ENCODE results near the gene ARRB2. TPM values are rescaled to one million over a fixed set of nuclear protein-coding genes. Genes with fewer than 3 reads are reported as not detected.

Gene ARRB2
- total RNA-seq, 4 donors from 2014 or later, result 5.5 to 11.8 (median 7.8) TPM

DNA sequence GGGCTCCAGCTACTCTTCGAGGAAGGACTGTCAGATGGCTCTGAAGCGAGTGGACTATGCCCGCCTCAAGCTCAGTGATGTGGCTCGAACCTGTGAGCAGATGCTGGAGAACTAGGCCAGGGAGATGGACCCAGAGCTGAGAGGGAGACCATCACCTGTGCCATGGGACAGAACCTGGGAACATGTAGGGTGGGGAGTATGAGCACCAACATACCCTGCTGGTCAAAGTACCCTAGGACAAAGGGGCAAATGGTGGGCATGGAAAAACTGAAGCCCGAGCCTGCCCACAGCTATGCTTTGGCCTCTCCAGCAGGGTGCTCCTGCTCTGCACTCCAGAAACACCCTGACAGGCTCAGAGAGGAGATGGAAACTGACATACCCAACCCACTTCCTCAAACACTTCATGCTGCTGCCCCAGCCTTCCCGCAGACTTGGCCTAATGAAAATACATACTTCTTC, 22.7 kb downstream of the ARRB2 start:
- Histone ChIP-seq H3K9me3 (no peaks in the 10 kb centered on the region), H3K27me3 (peaks cover under 1 to 5% (median 2%) of the 10 kb centered on the region in 3 donors), H3K27ac (no peak overlapping the region), H3K36me3 (peaks cover 0 to 9% of the 10 kb centered on the region in 2 donors), H3K4me1 (peaks cover 0 to 12% of the 10 kb centered on the region in 2 donors), H3K4me3 (no peak overlapping the region)
- TF ChIP-seq, protein P1, sequence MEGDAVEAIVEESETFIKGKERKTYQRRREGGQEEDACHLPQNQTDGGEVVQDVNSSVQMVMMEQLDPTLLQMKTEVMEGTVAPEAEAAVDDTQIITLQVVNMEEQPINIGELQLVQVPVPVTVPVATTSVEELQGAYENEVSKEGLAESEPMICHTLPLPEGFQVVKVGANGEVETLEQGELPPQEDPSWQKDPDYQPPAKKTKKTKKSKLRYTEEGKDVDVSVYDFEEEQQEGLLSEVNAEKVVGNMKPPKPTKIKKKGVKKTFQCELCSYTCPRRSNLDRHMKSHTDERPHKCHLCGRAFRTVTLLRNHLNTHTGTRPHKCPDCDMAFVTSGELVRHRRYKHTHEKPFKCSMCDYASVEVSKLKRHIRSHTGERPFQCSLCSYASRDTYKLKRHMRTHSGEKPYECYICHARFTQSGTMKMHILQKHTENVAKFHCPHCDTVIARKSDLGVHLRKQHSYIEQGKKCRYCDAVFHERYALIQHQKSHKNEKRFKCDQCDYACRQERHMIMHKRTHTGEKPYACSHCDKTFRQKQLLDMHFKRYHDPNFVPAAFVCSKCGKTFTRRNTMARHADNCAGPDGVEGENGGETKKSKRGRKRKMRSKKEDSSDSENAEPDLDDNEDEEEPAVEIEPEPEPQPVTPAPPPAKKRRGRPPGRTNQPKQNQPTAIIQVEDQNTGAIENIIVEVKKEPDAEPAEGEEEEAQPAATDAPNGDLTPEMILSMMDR (IDR thresholded peaks at IDR 0.05 in 4 of 5, conservative IDR thresholded peaks at IDR 0.05 in 1 of 5), result no peak
- no peak for TF ChIP-seq POLR2A (IDR thresholded peaks at IDR 0.05)
- in situ Hi-C loops (cut with MboI; ENCODE audit: low sequenced_read_pairs in 4 of 4) (loop anchor here in 1 of 4 donors (10.0 kb wide), 1 partner anchor 52 kb away; the partner anchor contains the start of genes GLTPD2 and VMO1), intact Hi-C loops (cut with DNase I; ENCODE audit: low total_unique reads) (no loop called here)
- ATAC-seq (no peak), DNase-seq (no peak)

DNA sequence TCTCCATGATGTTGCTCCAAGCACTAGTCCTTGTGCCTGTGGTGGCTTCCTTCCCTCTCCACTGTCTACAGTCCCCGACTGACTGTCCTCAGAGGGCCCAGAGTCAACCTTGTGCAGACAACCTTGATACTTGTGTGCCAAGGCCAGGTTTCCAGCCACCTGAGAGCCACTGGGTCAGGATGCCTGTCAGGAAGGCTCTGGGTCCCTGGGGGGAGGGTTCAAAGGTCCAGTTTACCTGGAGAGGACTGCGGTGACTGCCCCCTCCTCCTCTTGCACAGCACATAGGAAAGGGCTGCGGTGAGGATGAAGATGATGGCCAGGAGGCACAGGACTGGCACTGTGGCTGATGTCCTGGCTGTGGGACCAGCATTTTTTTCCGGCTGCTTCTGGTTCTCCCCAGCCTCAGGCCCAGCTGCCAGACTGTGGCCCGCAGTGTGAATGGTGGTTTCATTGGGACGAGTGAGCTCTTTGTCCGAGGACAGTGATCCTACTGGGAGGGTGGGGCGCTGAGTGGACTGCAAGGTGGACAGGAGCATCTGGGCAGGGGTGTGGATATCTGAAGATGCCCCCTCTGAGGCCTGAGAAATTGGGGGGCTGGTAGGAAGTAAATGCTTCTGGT, 24.5 kb downstream of the ARRB2 start:
- DNase-seq (no peak), ATAC-seq (no peak)
- H3K4me3 ChIP-seq, result no peak overlapping the region
- H3K27me3 ChIP-seq, result peaks cover 12 to 24% (median 17%) of the 10 kb centered on the region in 3 donors
- no peak overlapping the region for H3K27ac ChIP-seq
- in situ Hi-C loops (cut with MboI; ENCODE audit: low sequenced_read_pairs in 4 of 4) (loop anchor here in 1 of 4 donors (10.0 kb wide), 1 partner anchor 50 kb away; the partner anchor contains the start of genes GLTPD2 and VMO1), intact Hi-C loops (cut with DNase I; ENCODE audit: low total_unique reads) (no loop called here)
- peaks cover 0 to 9% of the 10 kb centered on the region in 2 donors for H3K36me3 ChIP-seq
- peaks cover 4 to 25% of the 10 kb centered on the region in 2 donors for H3K4me1 ChIP-seq
- H3K9me3 ChIP-seq, result no peaks in the 10 kb centered on the region
- no peak for TF ChIP-seq POLR2A (IDR thresholded peaks at IDR 0.05)

DNA sequence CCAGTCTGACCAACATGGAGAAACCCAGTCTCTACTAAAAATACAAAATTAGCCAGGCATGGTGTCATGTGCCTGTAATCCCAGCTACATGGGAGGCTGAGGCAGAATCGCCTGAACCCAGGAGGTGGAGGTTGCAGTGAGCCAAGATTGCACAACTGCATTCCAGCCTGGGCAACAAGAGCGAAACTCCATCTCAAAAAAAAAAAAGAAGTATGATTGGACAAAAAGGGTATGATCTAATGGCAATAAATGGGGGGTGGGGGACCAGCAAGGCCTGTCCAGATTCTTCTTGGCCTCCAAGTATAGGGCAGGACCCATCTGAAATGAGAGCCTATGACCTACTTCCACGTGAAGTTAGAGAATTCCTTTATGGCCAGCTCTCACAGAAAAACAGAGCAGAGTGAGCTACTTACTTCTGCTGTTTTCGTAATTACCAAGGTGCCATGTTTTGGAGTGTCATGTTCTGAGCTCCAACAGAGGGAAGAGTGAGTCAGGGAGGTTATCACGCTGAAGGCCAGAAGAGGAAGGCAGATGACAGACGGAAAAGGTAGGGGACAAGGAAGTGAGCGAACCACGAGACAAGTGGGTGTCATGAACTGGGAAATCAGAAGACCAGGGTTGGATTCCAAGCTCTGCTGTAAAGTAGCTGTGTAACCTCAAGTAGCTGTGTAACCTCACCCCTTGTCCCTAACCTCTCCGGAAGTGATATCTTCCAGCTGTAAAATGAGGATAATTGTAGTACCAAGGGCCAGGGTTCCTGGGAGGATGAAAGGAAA, 25.6 kb downstream of the ARRB2 start:
- peaks cover 12 to 32% (median 26%) of the 10 kb centered on the region in 3 donors for H3K27me3 ChIP-seq
- intact Hi-C loops (cut with DNase I; ENCODE audit: low total_unique reads), result no loop called here
- H3K36me3 ChIP-seq, result peaks cover 0 to 9% of the 10 kb centered on the region in 2 donors
- no peaks in the 10 kb centered on the region for H3K9me3 ChIP-seq
- no peak overlapping the region for H3K4me3 ChIP-seq
- TF ChIP-seq, protein P1 (IDR thresholded peaks at IDR 0.05 in 4 of 5, conservative IDR thresholded peaks at IDR 0.05 in 1 of 5), result no peak
- TF ChIP-seq POLR2A (IDR thresholded peaks at IDR 0.05), result no peak
- in situ Hi-C loops (cut with MboI; ENCODE audit: low sequenced_read_pairs in 4 of 4), result loop anchor here in 1 of 4 donors (10.0 kb wide), 1 partner anchor 49 kb away; the partner anchor contains the start of genes GLTPD2 and VMO1
- no peak for ATAC-seq
- peak in 1 of 2 donors; percentile 37 for DNase-seq
- peaks cover 4 to 21% of the 10 kb centered on the region in 2 donors for H3K4me1 ChIP-seq
- H3K27ac ChIP-seq, result no peak overlapping the region

DNA sequence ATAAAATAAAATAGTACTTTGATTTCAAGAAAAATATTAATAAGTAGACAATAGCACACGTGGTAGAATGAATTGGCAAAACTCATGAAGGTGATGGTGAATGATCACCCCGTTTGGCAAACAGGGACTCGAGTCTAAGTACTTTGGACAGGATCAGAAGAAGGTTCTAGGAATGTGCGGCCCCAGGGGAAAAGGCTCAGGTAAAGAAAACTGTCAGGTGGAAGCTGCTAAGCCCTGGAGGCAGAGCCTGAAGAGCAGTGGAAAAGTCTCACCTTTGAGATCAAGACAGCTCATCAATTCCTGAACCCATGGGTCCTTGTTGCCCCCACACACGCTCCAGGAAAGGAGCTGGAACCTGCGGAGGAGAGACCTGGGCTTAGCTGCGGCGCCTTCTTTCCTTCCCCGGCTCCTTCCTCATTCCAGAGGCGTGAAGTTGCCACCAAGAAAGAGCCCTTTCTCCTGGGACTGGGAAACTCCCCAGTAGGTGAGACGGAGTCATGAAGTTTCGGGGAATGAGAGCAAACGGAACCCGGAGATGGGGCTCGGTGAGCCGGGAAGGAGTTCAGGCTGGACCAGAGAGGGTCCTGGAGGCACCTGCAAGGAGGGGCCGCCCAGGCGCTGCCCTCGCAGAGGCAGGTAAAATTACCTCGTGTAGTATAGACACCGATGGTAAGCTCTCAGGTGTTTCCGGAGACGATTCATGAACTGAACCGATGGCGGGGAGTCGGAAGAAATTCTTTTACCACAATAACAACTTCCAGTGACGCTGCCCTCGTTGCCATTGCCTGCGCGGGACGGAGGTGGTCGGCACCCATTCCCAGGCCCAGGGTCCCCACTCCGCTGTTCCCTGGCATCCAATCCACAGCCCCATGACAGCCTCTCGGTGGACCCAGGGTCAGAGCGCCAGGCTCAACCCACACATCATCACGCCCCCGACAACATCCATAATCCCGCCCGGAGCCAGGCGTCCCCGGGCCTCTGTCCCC, 28.0 kb downstream of the ARRB2 start:
- intact Hi-C loops (cut with DNase I; ENCODE audit: low total_unique reads), result no loop called here
- no peak for TF ChIP-seq POLR2A (IDR thresholded peaks at IDR 0.05)
- TF ChIP-seq, protein P1 (IDR thresholded peaks at IDR 0.05 in 4 of 5, conservative IDR thresholded peaks at IDR 0.05 in 1 of 5), result no peak
- DNase-seq (no peak), ATAC-seq (no peak)
- Histone ChIP-seq H3K4me1 (peaks cover 4 to 15% of the 10 kb centered on the region in 2 donors), H3K27me3 (peaks cover 12 to 34% (median 26%) of the 10 kb centered on the region in 3 donors), H3K27ac (no peak overlapping the region), H3K36me3 (peaks cover 0 to 1% of the 10 kb centered on the region in 2 donors), H3K4me3 (peak overlapping the region; percentile 71 to 85 (median 80)), H3K9me3 (no peaks in the 10 kb centered on the region)
- in situ Hi-C loops (cut with MboI; ENCODE audit: low sequenced_read_pairs in 4 of 4), result loop anchor here in 1 of 4 donors (10.0 kb wide), 1 partner anchor 46 kb away; the partner anchor contains the start of genes GLTPD2 and VMO1
